Left cardiac atrium (tissue), 4 donors: ENCODE data around the gene CASP9. TPM values are rescaled to one million over a fixed set of nuclear protein-coding genes. Genes with fewer than 3 reads are reported as not detected.
"Not testable (repeated sequence)": the region's sequence is repeated elsewhere in the genome, so short reads cannot be mapped to it uniquely, and the experiment has no call there.

ENCODE experiments used
- ATAC-seq, 2 donors: fragments of 200-7000 bp; cut with Tn5 transposase; one replicate each; pipeline ENCODE4 v1.9.1; 2020; ENCODE audit warnings: mild to moderate bottlenecking in 2 of 2, moderate library complexity in 2 of 2
- DNase-seq: peaks from one replicate; pipeline ENCODE4 v3.0.0-alpha.2; 2020
- intact Hi-C, 2 donors: fragments of 100-400 bp; cut with DNase I; formaldehyde crosslinking; loops; one replicate each; pipeline versions ENCODE4 v1.14.1 to v1.15.1; 2022 to 2023
- total RNA-seq, 2 donors: library from RNA; stranded (reverse); fragmentation: NEBNext Ultra II Directional; extraction: Animal tissue kit (Norgen Biotek cat#: 25700); gene quantifications; one replicate each; pipeline ENCODE4 v1.2.1, GENCODE V29; 2021
- donor health status: DM: no; HTN: yes; CAD: no.
- donor health status: DM: no; HTN: yes; CAD: no; lungs with severe emphysema.
- donor health status: DM: yes; HTN: yes; CAD: no.
- donor health status: Dilated cardiomyopathy.

Gene CASP9
- total RNA-seq, 2 donors from 2014 or later, result 8.5 to 9.8 TPM

GRCh38 chr1:15477646-15478212 is 46.3 kb downstream of the CASP9 start:
- DNase-seq, result no peak
- no peak for ATAC-seq
- intact Hi-C loops, result no loop called here

- intact Hi-C loops, result no loop called here
- DNase-seq (no peak), ATAC-seq (no peak)
Observed at GRCh38 chr1:15476927-15477326, 47.1 kb downstream of the CASP9 start.

- DNase-seq (no peak), ATAC-seq (no peak)
- intact Hi-C loops, result no loop called here
Observed at GRCh38 chr1:15475752-15476314, 48.2 kb downstream of the CASP9 start, which contains the start of gene CELA2B. Gene CELA2B, plus strand, starts transcription at chr1:15476104. Its CDS starts 22 bp downstream, at chr1:15476126.

DNA sequence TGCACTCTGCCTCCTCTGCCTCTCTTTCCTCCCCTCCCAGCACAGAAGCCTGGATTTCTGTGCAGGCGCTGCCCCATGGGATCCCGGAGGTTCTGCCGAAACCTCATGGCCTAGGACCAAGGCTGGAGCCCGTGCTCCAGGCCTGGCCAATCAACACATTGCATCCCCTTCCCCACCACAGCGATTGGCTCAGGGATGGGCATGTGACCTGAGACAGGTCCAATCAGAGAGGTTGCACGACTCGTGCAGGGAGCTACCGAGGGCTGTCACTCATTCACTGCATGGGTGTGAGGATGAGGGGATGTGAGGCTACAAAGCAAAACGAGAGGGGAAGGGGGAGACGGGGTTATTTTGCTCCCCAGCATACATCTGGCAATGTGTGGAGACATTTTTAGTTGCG is 51.4 kb downstream of the CASP9 start:
- intact Hi-C loops, result no loop called here
- no peak for ATAC-seq
- DNase-seq, result no peak

DNA sequence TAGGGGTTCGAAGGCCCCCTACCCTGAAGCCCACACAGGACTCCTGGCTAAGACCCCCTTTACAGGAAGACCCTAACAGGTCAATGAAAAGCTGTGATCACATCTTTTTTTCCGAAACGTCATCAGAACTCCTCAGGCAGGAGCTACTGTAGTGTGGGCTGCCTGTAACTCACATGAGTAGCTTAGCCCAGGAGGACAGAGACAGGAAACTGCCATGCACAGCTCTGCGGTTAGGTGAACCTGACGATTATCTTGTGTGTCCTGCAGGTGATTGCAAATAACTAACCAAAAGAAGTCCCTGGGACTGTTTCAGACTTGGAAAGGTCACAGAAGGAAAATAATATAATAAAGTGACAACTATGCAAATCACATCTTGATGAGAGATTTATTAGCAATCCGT is 52.3 kb downstream of the CASP9 start:
- DNase-seq, ATAC-seq, intact Hi-C loops: not testable (repeated sequence)

GRCh38 chr1:15471067-15471466 is 52.9 kb downstream of the CASP9 start:
- intact Hi-C loops, DNase-seq, ATAC-seq: not testable (repeated sequence)

DNA sequence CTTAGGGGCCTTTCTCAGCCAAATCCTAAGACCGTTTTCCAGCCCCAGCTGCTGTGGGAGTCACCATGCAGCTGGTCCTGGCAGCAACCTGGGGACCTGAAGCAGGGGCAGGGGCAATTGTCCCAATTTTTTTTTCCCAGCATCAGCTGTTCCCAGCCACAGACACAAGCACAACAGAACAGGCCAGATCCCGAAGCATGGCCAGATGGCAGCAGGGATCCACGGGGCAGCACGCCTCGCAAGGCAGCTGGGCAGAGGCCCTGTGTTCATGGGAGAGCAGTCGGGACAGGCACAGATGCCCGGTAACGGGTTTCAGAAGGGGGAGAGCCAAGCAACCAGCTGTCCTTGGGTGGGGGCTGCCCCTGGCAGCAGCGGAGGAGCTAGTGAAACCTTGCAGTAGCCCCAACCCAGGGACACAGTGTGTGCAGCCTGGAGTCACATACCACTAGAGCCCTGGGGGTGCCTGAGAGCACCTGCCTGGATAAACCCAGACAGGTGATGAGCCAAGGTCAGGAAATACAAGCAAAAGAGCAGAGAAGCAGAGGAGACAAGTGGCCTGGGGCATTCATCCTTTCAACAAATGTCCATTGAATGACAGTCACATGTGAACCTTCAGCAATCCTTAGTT is 54.1 kb downstream of the CASP9 start:
- ATAC-seq, DNase-seq, intact Hi-C loops: not testable (repeated sequence)

DNA sequence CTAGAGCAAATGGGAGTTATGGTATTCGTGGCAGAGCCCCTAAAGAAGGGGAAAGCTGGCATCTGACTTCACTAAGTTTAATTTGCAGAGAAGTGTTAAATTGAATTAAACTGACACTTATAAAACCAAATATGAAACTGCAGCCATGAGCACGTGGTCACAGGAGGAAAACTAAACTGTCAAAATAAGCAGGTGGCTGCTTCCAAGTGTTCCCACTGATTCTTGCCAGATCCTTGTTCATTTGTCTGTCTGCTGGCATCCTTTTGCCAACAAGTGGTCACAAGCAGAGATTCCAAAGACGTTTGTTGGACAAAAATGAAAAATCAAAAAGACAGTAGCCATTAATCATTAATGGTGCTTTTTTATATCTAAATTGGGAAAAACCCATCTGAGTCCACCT is 54.7 kb downstream of the CASP9 start:
- ATAC-seq (no peak), DNase-seq (no peak)
- intact Hi-C loops, result no loop called here

- intact Hi-C loops, result no loop called here
- ATAC-seq (no peak), DNase-seq (no peak)
Observed at GRCh38 chr1:15468145-15468544, 55.9 kb downstream of the CASP9 start.

DNA sequence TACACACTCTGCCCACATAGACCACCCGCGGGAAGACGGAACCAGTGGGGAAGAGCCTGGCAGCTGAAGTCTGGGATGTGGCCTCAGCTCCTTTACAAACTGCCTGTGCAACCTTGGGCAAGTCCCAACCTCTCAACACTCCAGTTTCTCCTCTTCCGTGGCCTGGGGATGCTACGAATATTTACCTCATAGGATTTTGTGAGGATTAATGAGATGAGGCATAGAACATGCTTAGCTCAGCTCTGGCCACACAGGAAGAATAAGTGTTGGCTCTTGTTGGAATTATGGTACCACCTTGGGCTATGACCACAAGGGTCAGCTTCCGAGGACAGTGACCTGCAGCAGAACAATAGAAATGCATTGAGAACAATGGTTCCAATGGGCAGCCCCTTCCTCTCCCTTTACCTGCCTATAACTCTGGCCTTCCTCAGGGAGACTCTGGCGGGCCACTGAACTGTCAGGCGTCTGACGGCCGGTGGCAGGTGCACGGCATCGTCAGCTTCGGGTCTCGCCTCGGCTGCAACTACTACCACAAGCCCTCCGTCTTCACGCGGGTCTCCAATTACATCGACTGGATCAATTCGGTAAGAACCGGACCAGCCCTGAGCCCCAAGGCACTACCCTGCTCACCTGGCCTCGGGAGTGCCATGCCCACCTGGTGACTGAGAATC is 56.9 kb downstream of the CASP9 start:
- ATAC-seq, DNase-seq, intact Hi-C loops: not testable (repeated sequence)

DNA sequence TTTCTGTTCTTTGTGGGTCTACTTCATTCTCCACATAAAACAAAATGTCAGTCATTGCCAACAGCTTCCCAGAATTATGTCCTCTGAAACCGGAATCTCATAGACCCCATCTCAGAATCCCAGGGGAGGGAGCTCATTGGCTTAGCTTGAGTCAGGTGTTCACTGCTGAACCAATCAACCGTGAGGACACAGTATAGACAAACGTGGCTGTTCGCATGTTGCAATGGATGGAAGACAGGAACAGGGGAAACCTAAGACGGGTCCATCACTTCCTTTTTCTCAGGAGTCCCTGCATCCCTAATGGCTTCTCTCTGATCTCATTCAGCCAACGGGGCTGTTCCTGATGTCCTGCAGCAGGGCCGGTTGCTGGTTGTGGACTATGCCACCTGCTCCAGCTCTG is 58.3 kb downstream of the CASP9 start:
- DNase-seq (no peak), ATAC-seq (no peak)
- intact Hi-C loops, result no loop called here

DNA sequence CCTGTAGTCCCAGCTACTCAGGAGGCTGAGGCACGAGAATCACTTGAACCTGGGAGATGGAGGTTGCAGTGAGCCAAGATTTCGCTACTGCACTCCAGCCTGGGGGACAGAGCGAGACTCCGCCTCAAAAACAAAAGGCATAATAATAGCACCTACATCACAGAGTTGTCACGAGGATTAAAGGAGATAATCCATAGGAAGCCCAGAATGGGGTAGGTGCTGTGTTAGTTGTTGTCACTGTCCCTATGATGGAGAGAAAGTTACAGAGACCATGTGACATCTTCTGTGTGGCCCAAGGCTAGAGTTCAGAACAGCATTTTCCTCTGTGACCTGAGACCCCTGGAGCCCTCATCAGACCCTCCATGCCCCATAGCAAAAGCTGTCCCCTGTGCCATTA is 60.1 kb downstream of the CASP9 start:
- ATAC-seq, DNase-seq, intact Hi-C loops: not testable (repeated sequence)

- peak in 1 of 2 donors; percentile 33 for ATAC-seq
- DNase-seq, intact Hi-C loops: not testable (repeated sequence)
Observed at GRCh38 chr1:15463064-15463800, 60.8 kb downstream of the CASP9 start.

GRCh38 chr1:15460708-15461095 is 63.3 kb downstream of the CASP9 start:
- no peak for ATAC-seq
- no peak for DNase-seq
- intact Hi-C loops, result no loop called here

DNA sequence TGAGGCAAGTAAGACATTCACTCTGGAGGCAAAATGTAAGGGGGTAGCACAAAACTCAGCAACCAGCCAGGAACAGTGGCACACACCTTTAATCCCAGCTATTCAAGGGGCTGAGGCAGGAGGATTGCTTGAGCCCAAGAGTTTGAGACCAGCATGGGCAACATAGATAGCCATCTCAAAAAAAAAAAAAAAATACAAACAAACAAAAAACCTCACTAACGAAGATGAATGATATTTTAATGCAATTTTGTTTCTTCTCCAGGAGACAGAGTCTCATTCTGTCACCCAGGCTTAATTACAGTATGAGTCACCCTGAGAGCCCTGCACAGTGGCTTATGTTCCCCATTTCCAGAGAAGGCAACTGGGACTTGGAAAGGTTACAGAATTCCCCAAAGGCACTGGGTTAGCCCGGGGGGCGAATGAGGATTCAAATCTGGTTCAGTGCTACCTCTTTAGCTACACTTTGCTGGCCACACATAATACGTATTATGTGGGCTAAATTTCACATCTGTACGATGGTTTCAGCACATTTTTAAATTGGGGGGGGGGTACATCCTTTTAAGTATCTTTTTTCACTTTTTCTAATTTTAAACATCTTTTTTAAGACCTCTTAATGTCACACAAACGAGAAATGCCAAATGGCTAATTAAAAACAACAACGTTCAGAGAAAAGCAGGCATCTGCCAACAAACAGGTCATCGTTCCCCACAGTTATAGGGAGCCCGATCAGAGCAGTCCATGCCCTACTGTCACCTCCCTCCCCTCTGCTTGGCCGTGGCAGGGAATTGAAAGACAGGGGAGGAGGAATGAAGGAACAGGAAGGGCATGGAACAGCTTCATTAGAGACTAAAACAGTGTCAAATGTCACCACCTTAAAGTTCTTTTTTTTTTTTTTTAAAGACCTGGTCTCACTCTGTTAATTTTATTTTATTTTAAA is 64.0 kb downstream of the CASP9 start:
- DNase-seq (no peak), ATAC-seq (no peak)
- intact Hi-C loops, result no loop called here

DNA sequence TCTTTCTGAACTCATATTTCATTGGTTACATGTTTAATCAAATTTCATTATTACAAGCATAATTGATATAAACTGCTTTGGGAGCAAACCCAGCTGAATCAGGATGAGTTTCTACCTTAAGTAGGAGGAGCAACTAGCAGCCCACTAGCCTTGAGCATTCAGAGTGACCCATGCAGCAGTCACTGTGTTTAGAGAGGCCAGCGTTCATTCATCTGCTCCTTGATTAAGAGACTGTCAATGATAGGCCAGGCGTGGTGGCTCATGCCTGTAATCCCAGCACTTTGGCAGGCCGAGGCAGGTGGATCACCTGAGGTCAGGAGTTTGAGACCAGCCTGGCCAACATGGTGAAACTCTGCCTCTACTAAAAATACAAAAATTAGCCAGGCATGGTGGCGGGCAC is 65.6 kb downstream of the CASP9 start:
- ATAC-seq, intact Hi-C loops, DNase-seq: not testable (repeated sequence)

DNA sequence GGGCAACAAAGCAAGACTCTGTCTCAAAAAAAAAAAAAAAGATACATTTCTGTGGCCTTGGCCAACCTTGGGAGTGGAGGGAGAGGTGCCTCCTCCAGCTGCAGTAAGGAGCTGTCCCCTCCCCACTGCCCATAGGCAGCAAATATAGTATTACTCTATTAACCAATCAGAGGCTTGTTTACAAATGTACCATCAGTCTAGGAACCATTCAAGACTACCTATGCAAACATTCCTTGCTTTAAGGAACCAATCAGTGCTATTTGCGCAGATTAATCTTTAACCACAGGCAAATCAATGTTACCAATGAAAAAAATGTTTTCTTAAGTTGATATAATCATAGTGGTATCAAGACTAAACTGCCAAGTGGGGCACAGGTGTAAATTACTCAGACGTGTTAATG is 66.4 kb downstream of the CASP9 start:
- DNase-seq, result no peak
- no peak for ATAC-seq
- intact Hi-C loops, result no loop called here

GRCh38 chr1:15456313-15456954 is 67.6 kb downstream of the CASP9 start, which contains the start of gene CELA2A:
Gene CELA2A, plus strand, starts transcription at chr1:15456732. Its CDS starts 22 bp downstream, at chr1:15456754.
- no peak for ATAC-seq
- no peak for DNase-seq
- intact Hi-C loops, result no loop called here
